ENCODE data around the gene KRT9.

The KRT9 gene

DNA sequence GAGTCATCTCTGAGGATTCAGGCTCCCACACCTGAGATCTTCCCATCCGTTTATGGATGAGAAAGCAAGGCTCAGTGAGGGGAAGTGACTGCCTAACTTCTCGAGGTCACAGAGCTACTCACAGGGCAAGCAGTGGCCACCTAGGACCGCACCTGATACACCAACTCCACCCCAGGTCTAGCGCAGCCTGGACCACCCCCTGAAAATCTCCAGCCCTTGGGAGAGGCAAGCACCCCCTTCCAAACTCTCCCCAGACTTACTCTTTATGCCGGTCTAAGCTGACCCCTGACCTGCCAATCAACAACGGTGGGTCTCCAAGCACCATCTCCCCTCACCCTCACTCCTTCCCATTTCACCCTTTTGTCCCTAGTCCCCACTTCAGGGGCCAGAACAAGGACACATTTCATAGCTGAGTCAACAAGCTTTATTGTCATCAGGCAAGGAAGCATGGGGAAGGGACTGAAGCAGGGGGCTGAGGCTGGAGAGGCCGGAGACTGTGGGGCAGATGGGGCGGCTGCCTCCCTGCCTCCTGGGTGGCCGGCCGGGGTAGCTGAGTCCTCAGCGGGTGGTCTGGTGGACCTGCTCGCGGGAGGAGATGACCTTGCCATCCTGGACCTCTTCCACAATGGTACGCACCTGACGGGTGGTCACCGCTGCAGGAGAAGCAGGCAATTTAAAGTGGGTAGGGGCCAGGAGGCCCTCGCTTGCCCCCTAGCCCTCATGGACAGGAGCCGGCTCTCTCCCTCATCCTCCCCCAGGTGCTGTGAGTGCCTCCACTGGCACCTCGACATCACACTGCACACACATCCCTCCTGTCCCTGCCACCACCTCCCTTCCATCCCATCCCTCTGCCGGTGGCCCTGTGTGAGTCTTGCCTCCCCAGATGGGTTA is 47.4 kb upstream of the KRT9 start:
- Histone ChIP-seq H3K79me2 (ENCODE audit: insufficient read depth, low read length) (no peaks in the 10 kb centered on the region), H2AFZ (ENCODE audit: low read length) (no peak overlapping the region), H3K27me3 (ENCODE audit: insufficient read depth, low read length, poor library complexity, severe bottlenecking) (no peaks in the 10 kb centered on the region), H3F3A (ENCODE audit: low read depth) (no peaks in the 10 kb centered on the region), H3K4me2 (ENCODE audit: low read depth, low read length, poor library complexity, severe bottlenecking) (no peak overlapping the region), H3K4me1 (ENCODE audit: insufficient read depth, low read length, poor library complexity, severe bottlenecking) (no peaks in the 10 kb centered on the region), H3K9me2 (replicated peaks; ENCODE audit: low read depth, low read length) (no peaks in the 10 kb centered on the region), H4K20me1 (ENCODE audit: insufficient read depth, low read length, poor library complexity, severe bottlenecking) (no peaks in the 10 kb centered on the region), H3K9ac (ENCODE audit: low read depth, low read length, poor library complexity, severe bottlenecking) (no peak overlapping the region), H3K36me3 (ENCODE audit: insufficient read depth, low read length) (no peaks in the 10 kb centered on the region), H3K4me3 (ENCODE audit: low read length, poor library complexity, severe bottlenecking) (no peak overlapping the region), H3K9me3 (ENCODE audit: insufficient read depth, low read depth, low read length) (no peaks in the 10 kb centered on the region)
- TF ChIP-seq, protein P1, sequence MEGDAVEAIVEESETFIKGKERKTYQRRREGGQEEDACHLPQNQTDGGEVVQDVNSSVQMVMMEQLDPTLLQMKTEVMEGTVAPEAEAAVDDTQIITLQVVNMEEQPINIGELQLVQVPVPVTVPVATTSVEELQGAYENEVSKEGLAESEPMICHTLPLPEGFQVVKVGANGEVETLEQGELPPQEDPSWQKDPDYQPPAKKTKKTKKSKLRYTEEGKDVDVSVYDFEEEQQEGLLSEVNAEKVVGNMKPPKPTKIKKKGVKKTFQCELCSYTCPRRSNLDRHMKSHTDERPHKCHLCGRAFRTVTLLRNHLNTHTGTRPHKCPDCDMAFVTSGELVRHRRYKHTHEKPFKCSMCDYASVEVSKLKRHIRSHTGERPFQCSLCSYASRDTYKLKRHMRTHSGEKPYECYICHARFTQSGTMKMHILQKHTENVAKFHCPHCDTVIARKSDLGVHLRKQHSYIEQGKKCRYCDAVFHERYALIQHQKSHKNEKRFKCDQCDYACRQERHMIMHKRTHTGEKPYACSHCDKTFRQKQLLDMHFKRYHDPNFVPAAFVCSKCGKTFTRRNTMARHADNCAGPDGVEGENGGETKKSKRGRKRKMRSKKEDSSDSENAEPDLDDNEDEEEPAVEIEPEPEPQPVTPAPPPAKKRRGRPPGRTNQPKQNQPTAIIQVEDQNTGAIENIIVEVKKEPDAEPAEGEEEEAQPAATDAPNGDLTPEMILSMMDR (conservative IDR thresholded peaks at IDR 0.05; ENCODE audit: low read length), result no peak
- TF ChIP-seq EZH2phosphoT487 (IDR thresholded peaks at IDR 0.05; ENCODE audit: borderline replicate concordance), result no peak

- no peaks in the 10 kb centered on the region for H3K27me3 ChIP-seq (ENCODE audit: insufficient read depth, low read length, poor library complexity, severe bottlenecking)
- TF ChIP-seq, protein P1 (conservative IDR thresholded peaks at IDR 0.05; ENCODE audit: low read length), result no peak
- TF ChIP-seq EZH2phosphoT487 (IDR thresholded peaks at IDR 0.05; ENCODE audit: borderline replicate concordance), result no peak
- no peak overlapping the region for H3K4me3 ChIP-seq (ENCODE audit: low read length, poor library complexity, severe bottlenecking)
- no peaks in the 10 kb centered on the region for H4K20me1 ChIP-seq (ENCODE audit: insufficient read depth, low read length, poor library complexity, severe bottlenecking)
- H3K9me3 ChIP-seq (ENCODE audit: insufficient read depth, low read depth, low read length), result no peaks in the 10 kb centered on the region
- H3F3A ChIP-seq (ENCODE audit: low read depth), result no peaks in the 10 kb centered on the region
- H2AFZ ChIP-seq (ENCODE audit: low read length), result no peak overlapping the region
- H3K79me2 ChIP-seq (ENCODE audit: insufficient read depth, low read length), result no peaks in the 10 kb centered on the region
- no peaks in the 10 kb centered on the region for H3K9me2 ChIP-seq (replicated peaks; ENCODE audit: low read depth, low read length)
- H3K4me1 ChIP-seq (ENCODE audit: insufficient read depth, low read length, poor library complexity, severe bottlenecking), result no peaks in the 10 kb centered on the region
- no peak overlapping the region for H3K9ac ChIP-seq (ENCODE audit: low read depth, low read length, poor library complexity, severe bottlenecking)
- H3K36me3 ChIP-seq (ENCODE audit: insufficient read depth, low read length), result no peaks in the 10 kb centered on the region
- no peak overlapping the region for H3K4me2 ChIP-seq (ENCODE audit: low read depth, low read length, poor library complexity, severe bottlenecking)
Measured at GRCh38 chr17:41618341-41619035, 46.6 kb upstream of the KRT9 start.

DNA sequence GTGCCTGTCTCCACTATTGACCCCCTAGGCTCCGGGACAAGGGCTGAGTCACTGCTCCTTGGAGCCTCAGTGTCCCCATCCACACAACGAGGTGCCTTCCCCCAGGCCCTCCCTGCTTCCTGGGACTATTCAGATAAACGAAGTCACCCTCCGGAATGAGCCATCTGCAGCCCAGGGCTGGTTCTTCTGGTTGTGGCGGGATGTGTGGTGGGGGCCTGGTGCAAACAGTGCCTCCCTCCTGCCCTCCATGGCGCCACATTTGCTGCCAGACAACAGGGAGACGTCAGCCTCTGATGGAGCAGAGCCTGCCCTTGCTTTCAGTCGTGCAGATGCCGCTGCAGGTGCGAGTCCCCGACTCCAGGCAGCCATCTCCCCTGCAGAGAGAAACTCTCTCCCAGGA is 45.8 kb upstream of the KRT9 start:
- H2AFZ ChIP-seq (ENCODE audit: low read length), result no peak overlapping the region
- no peak overlapping the region for H3K9ac ChIP-seq (ENCODE audit: low read depth, low read length, poor library complexity, severe bottlenecking)
- H3K36me3 ChIP-seq (ENCODE audit: insufficient read depth, low read length), result no peaks in the 10 kb centered on the region
- no peak overlapping the region for H3K4me2 ChIP-seq (ENCODE audit: low read depth, low read length, poor library complexity, severe bottlenecking)
- no peaks in the 10 kb centered on the region for H3F3A ChIP-seq (ENCODE audit: low read depth)
- no peaks in the 10 kb centered on the region for H3K4me1 ChIP-seq (ENCODE audit: insufficient read depth, low read length, poor library complexity, severe bottlenecking)
- no peak overlapping the region for H3K4me3 ChIP-seq (ENCODE audit: low read length, poor library complexity, severe bottlenecking)
- no peaks in the 10 kb centered on the region for H3K9me2 ChIP-seq (replicated peaks; ENCODE audit: low read depth, low read length)
- H3K9me3 ChIP-seq (ENCODE audit: insufficient read depth, low read depth, low read length), result no peaks in the 10 kb centered on the region
- no peaks in the 10 kb centered on the region for H3K79me2 ChIP-seq (ENCODE audit: insufficient read depth, low read length)
- H4K20me1 ChIP-seq (ENCODE audit: insufficient read depth, low read length, poor library complexity, severe bottlenecking), result no peaks in the 10 kb centered on the region
- no peak for TF ChIP-seq EZH2phosphoT487 (IDR thresholded peaks at IDR 0.05; ENCODE audit: borderline replicate concordance)
- TF ChIP-seq, protein P1 (conservative IDR thresholded peaks at IDR 0.05; ENCODE audit: low read length), result no peak
- no peaks in the 10 kb centered on the region for H3K27me3 ChIP-seq (ENCODE audit: insufficient read depth, low read length, poor library complexity, severe bottlenecking)
